Astrocyte of the cerebellum (primary cell): Measurements from ENCODE around the gene PRDM16.

Experiments
- DNase-seq: peaks from one replicate; pipeline ENCODE4 v3.0.0-alpha.2; 2011; ENCODE audit warnings: low read depth
- H3K4me3 ChIP-seq: 2 replicates; pipeline ENCODE4 v1.5.1; 2011; ENCODE audit warnings: mild to moderate bottlenecking, low read depth, low read length, moderate library complexity
- in situ Hi-C: cut with HindIII; loops from 2 replicates; pipeline ENCODE4 v1.10.0; 2017; ENCODE audit warnings: low sequenced_read_pairs
- TF ChIP-seq, protein P1 (sequence below): IDR thresholded peaks from 2 replicates; pipeline ENCODE4 v1.5.1; 2012; ENCODE audit warnings: low read length, low read depth, moderate library complexity, mild to moderate bottlenecking; ENCODE audit errors: missing control alignments

PRDM16 gene

DNA sequence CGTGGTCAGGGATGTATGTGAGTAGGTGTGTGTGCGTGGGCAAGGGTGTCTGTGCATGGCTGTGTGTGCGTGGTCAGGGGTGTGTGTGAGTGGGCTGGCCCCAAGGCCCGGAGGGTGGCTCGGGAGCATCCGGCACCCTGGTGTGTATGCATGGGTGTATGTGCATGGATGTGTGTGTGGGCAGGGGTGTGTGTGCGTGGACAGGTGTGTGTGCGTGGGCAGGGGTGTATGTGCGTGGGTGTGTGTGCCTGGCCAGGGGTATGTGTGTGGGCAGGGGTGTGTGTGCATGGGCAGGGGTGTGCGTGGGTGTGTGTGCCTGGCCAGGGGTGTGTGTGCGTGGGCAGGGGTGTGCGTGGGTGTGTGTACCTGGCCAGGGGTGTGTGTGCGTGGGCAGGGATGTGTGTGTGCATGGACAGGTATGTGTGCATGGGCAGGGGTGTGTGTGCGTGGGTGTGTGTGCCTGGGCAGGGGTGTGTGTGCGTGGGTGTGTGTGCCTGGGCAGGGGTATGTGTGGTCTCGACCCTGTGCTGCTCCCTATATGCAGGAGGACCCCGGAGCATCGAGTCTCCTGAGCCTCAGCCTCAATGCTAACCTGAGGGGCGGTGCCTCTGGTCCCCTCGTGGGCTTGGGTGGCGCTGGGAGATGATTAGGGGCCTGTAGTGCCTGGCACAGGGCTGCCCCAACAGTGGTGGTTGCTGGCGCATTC is 401.8 kb downstream of the PRDM16 start:
- no peak overlapping the region for H3K4me3 ChIP-seq
- TF ChIP-seq, protein P1, sequence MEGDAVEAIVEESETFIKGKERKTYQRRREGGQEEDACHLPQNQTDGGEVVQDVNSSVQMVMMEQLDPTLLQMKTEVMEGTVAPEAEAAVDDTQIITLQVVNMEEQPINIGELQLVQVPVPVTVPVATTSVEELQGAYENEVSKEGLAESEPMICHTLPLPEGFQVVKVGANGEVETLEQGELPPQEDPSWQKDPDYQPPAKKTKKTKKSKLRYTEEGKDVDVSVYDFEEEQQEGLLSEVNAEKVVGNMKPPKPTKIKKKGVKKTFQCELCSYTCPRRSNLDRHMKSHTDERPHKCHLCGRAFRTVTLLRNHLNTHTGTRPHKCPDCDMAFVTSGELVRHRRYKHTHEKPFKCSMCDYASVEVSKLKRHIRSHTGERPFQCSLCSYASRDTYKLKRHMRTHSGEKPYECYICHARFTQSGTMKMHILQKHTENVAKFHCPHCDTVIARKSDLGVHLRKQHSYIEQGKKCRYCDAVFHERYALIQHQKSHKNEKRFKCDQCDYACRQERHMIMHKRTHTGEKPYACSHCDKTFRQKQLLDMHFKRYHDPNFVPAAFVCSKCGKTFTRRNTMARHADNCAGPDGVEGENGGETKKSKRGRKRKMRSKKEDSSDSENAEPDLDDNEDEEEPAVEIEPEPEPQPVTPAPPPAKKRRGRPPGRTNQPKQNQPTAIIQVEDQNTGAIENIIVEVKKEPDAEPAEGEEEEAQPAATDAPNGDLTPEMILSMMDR: no peak
- in situ Hi-C loops: no loop called here
- no peak for DNase-seq

DNA sequence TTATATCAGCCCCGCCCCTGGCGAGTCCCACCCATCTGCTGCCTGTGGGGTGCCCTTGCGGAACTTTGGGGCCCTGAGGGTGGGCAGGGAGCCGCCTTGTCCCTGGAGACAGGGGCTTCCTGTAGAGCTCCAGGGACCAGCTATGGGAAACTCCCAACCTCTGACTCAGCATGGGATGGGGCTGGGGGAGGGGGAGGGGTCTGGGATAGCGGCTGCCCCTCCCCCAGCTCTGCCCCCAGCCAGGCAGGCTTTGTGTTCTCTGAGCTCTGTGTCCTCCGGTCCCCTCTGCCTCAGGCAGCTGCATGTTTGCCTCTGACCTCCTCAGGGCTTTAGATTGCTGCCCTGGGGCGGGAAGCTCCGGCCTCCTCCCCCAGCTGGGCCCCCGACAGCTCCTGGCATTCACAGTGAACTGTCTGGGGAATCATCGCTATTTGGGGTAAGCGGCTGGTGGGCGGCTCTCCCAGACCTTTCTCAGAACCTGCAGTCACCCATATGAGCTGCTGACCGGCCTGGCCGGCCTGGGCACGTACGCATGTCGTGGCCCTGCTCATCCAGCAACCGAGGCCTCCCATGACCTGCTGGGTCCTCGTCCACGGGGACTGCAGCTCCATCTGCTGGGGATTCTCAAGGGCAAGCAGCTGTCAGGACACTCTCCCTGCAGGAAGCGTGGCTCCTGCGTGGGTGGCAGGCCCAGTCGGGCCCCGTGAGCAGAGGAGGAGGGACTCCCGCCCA is 402.5 kb downstream of the PRDM16 start:
- no peak for DNase-seq
- no peak overlapping the region for H3K4me3 ChIP-seq
- in situ Hi-C loops: no loop called here
- TF ChIP-seq, protein P1: peak; percentile 49

DNA sequence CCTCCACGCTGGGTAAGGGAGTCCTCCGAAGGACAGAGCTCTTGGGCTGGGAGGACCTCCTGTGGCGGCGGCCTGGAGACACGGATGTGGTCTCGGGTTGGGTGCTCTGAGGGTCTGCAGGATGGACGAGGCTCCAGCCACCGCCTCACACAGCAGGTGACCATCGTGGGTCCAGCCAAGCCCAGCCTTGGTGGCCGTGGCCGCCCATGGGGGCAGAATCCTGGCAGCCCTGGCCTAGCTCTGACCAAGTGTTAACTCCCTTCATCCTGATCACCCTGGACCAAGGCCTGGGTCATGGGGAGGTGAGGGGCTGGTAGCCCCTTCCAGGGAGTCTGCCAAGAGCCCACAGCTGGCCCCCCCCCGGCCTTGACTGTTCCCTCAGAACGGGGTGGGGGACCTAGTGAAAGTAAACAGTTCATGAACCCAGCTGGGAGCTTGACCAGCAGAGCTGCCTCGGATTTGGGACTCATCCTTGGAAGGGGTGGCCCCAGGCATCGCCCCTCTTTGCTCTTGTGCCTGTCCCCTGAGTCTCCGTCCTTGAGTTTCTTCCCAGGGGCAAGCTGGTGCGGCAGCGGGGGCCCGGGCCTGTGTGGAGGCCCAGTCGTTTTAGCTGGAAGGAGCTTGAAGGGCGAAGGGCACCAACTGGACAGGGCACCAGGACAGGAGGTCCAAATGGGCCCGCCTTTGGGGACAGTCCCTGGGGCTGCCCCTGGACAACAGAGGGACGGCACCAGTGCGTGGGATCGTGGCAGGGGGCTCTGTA is 403.3 kb downstream of the PRDM16 start:
- DNase-seq: no peak
- H3K4me3 ChIP-seq: no peak overlapping the region
- in situ Hi-C loops: no loop called here
- TF ChIP-seq, protein P1: no peak

DNA sequence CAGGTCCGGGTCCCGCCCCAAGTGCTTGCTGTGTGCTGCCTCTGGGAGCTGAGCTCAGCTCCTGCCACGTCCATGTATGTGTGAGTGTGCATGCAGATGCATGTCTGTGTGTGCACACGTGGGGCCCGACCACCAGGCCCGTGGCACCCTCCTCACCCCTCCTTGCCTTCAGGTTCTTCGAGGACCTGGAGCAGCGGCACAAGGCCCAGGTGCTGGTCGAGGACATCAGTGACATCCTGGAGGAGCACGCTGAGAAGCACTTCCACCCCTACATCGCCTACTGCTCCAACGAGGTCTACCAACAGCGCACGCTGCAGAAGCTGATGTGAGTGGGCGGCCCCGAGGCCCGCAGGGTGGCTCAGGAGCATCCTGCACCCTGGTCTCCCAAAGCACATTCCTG is 403.9 kb downstream of the PRDM16 start:
- DNase-seq: no peak
- H3K4me3 ChIP-seq: no peak overlapping the region
- in situ Hi-C loops: no loop called here
- TF ChIP-seq, protein P1: no peak

DNA sequence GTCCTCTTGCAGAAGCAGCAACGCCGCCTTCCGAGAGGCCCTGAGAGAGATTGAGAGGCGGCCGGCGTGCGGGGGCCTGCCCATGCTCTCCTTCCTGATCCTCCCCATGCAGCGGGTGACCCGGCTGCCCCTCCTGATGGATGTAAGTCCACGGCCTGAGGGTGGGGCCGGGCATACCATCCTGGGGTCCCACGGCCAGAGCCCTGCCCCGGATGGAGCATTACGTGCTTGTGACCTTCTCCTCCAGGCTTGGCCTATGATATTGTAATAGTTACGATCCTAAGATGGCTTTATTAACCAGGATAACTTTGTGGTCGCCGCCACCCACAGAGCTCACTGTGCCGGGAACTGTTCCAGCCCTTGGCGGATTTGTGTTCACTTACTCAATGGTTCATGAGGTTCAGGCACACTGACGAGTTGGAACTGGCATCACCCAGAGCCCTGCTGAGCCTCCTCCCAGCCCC is 404.4 kb downstream of the PRDM16 start:
- DNase-seq: peak; percentile 93
- TF ChIP-seq, protein P1: no peak
- in situ Hi-C loops: no loop called here
- H3K4me3 ChIP-seq: no peak overlapping the region

DNA sequence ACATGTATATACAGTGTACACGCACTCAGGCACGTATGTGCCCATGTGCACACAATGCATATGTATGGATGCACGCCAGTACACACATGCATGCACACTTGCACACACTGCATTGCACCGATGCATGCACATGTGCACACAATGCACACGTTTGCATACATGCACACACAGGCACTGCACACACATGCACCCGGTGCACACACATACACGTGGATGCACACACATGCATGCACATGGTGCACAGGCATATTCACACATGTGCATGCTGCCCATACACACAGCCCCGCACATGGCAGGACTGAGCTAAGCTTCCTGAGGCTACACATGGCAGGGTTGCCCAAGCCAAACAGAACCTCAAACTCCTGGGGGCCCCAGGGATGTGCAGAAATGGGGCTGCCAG is 405.0 kb downstream of the PRDM16 start:
- TF ChIP-seq, protein P1: no peak
- H3K4me3 ChIP-seq: no peak overlapping the region
- in situ Hi-C loops: no loop called here
- DNase-seq: no peak
